HG02943 (cell line): ENCODE measurements around the gene SEL1L.
"Not testable (repeated sequence)": the region's sequence is repeated elsewhere in the genome, so short reads cannot be mapped to it uniquely, and the experiment has no call there.

Source experiments
- ATAC-seq: cut with Tn5 transposase; IDR thresholded peaks from one replicate; pipeline ENCODE4 v1.9.1; 2021; ENCODE audit warnings: mild to moderate bottlenecking, low read depth, moderate library complexity; ENCODE audit not compliant: unreplicated experiment

The SEL1L gene

GRCh38 chr14:81450976-81451375, 82.7 kb downstream of the SEL1L start:
- ATAC-seq, result no peak

DNA sequence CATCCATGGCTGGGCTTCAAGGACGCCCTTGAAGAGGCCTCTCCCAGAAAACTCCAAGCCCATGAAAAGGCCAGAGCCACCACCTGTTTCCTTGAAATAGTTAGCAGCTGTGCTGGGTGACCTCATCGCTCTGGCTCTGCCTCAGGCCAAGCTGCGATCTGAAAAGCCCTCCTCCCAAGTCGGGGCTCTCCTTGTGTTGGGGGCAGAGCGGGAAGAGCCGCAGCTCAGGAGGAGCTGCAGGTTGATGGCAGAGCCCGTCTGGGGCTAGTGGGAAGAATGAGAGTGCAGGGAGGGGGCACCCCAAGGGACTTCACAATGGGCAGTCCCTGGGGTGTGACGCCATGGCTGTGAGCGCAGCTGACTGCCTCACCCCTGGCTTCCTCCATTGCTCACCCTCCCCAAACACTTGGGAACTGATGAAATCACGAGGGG, 83.5 kb downstream of the SEL1L start:
- ATAC-seq, result no peak

GRCh38 chr14:81449576-81449975, 84.1 kb downstream of the SEL1L start:
- ATAC-seq, result no peak

DNA sequence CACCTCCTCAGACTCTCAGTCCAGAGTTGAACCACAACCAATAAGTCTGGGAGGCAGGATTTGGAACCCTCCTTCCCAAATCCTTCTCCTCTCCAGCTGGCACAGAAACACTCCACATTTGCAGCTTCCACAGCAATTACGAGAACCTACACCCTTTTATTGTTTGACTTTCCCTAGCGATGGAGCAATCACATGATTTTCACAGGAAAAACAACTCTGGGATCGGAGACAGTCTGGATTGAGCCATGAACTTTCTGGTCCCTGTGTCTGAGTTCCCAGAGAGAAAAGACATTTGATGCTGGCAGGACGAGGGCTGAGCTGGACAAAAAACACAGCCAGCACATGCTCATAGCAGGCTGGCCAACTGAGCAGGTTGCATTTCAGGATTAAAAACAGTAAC, 84.5 kb downstream of the SEL1L start:
- no peak for ATAC-seq

DNA sequence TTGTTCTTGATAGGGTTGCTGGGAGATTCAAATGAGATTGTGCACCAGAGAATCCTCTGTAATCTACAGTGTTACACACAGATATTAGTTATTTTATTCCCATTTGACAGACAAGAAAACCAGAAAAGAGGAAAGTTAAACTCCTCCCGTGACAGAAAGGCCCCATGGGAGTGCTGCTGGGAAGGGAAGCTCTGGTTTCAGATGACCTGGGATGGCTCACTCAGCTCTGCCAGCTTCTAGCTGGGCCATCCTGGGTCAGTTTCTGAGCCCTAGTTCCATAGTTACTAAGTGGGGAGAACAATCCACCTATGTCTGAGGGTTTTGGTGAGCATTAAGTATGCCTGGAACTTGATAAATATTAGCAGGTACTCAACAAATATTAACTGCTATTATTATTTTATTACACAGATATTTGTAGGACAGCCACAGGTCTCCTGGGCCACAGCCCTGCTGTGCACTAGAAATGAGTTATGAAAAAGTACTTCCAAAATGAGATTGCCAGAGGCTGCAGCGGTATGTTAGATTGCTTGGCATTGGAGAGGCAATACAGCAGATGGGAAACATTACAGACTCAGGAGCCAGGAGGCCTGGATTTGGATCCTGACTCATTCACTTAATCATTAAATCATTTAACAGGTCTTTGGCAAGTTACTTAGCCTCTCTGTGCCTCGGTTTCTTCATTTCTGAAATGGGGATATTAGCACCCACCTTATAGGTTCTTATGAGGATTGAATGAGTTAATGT, 86.5 kb downstream of the SEL1L start:
- no peak for ATAC-seq

- ATAC-seq, result no peak
Measured at GRCh38 chr14:81446279-81447007, 87.2 kb downstream of the SEL1L start.

DNA sequence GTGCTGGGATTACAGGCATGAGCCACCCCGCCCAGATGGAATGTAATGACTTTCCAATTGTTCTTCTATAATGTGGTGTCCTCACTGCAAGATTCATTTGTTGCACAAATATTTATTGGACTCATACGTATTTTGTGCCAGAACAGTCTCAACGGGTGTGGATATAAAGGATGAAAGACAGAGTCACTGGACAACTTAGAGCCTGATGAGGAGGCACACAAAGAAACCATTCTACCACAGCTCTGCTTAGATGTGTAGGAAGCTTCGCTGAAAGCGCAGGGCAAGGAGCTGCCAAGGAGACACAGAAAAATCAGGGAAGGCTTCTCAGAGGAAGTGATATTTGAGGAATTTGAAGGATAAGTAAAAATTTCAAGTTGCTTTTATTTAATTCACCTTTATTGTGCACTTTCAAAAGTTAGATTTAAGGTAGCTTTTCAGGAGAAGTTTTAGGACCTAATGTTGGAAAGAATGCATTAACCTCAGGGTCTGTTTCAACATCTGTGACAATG, 92.0 kb downstream of the SEL1L start:
- no peak for ATAC-seq

- ATAC-seq, result no peak
Measured at GRCh38 chr14:81440041-81440440, 93.6 kb downstream of the SEL1L start.

- no peak for ATAC-seq
Measured at GRCh38 chr14:81437244-81437643, 96.4 kb downstream of the SEL1L start.

DNA sequence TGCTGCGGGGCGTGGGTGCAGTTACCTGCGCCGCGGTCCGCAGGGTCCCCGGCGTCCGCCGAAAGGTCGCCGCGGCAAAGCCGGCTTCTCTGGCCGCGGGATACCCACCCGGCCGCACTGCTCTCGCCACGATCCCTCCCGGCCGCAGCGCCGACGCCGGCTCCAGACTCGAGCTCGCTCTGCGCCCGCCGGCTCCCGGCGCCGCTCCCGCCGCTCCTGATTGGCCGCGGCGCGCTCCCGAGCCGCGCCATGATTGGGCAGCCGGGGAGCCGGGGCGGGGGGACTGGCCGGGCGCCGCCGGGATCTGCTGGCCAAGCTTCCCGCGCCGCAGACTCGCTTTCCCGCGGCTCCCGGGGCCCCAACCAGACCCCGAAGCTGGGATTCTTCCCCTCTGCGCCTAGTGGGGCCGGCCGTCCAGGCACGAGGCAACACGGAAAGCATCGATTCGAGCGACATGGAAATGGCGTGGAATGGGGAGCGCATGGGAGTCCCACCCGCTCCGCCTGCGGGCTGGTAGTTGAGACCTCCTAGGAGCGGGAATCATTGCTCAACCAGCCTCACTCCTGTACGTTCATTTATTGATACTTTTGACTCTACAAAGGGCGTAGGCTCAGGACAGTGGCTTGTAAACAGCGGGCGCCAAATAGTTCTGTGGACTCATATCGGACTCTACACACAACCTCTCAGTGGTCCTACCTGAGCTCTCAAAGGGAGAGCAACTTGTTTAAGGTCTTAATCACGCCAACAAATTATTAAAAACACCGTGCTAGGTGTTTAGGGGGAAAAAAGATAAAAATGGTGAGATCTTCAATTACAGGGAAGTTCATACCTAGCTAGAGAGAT, 97.1 kb downstream of the SEL1L start:
- peak; percentile 76 for ATAC-seq

GRCh38 chr14:81435391-81436295, 98.0 kb downstream of the SEL1L start:
- ATAC-seq, result peak; percentile 53

DNA sequence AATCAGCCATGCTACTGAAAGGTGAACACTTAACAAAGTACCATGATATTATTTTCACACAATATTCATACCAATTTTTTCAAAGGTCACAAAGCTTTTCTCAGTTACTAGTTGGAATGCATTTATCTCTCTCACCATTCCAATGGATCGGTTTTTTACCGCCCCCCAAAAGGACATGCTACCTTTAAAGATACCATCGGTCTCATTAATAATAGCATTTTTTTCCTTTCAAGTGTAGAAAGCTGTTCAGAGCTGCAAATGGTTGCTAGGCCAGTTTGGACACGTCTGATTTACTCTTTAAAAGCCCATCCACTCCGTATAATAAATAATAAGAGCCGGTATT, 98.6 kb downstream of the SEL1L start:
- ATAC-seq, result no peak

DNA sequence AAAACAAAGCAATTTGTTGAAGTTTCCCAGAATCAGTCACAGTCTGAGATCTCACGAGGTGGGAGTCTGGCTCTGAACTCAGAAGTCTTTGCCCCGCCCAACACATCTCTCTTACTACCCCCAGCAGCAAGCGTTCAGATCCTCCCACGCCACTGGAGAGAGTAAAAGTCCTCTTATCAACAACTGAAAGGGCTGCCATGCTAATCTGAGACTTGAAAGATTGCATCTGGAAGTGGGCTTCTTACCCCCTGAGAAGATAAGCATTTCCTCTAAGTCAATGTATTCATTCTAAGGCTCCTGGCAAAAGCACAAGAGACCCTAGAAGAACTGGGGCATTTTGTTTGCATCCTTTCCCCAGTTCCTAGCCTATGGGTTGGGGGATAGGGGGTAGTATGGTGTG, 99.4 kb downstream of the SEL1L start:
- no peak for ATAC-seq

DNA sequence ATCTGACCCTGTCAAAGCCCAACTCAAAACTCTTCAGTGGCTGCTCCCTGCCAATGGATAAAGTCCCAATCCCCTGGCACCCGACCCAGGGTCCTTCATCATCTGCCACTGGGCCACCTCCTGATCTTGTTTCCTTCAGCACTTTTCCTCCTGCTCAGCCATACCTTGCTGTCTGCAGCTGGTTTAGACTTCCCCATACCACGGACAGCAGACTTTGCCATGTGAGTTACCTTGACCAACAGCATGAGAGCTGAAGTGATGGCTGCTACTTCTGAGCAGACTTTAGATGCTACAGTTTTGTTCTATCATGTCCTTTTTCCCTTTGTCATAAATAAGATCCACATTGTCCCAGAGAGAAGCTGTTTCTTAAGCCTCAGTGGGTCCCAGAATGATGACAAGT, 100.3 kb downstream of the SEL1L start:
- ATAC-seq, result no peak

DNA sequence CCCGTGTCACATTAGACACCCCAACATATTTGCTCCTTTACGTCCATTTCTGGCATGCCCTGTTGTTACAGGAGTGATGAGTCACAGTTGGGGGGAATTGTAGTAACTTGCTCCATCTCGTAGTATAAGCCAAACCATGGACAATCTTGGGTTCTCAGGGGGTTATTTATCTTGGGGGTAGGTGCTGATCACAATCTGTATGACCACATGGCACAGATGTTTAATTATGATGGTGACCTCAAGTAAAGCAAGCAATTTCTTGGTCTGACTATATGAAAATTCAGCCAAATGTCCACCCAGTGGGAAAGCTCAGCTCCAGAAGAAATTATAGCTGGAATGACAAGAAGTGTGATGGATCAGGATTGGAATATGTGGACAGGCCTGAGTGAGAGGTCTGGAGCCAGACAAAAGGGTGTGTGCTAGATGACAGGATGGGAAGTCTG, 101.4 kb downstream of the SEL1L start:
- ATAC-seq, result no peak

DNA sequence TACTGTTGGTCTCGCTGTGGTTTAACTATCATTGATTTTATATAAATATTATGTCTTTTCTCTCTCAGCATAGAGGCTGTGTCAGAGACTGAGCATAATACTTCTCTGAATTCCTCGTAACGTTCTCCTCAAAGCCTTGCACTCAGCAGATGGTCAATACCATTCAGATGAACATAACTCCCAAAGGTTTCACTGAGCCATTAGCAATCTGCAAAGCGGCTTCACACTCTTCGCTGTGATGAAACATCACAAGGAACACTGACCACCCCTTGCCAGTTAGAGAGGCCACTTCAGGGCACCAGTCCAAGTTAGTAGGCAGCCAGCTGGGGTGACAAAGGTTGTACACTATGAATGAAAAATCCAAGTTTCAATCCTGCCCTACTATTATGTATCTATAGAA, 103.4 kb downstream of the SEL1L start:
- no peak for ATAC-seq

GRCh38 chr14:81429749-81430148, 103.9 kb downstream of the SEL1L start:
- not testable (repeated sequence) for ATAC-seq

- ATAC-seq, result no peak
Measured at GRCh38 chr14:81429028-81429427, 104.6 kb downstream of the SEL1L start.

GRCh38 chr14:81427348-81428058, 106.2 kb downstream of the SEL1L start:
- ATAC-seq, result no peak
